Stimulated activated naive CD8-positive, alpha-beta T cell treated with anti-CD3 and anti-CD28 coated beads, Interleukin-15, amount 100 ng/mL, for 72 hours (primary cell): Measurements from ENCODE around the gene REXO1.
A peak's percentile ranks its signal among the peaks of the same experiment; 100 is the strongest.

Experiments
- ATAC-seq: fragments of 150-1000 bp; cut with Tn5 transposase; 2 replicates; pipeline ENCODE4 v1.10.0; 2021; ENCODE audit warnings: mild to moderate bottlenecking, moderate library complexity
- DNase-seq, 2 donors: peaks; one replicate each; pipeline ENCODE4 v3.0.0; 2021 to 2022
- H3K27ac Mint-ChIP-seq, 2 donors: one replicate each; pipeline ENCODE4 v1.8.0; 2022; ENCODE audit warnings: mild to moderate bottlenecking in 2 of 2, mixed read lengths in 2 of 2, moderate library complexity in 2 of 2
- H3K27me3 Mint-ChIP-seq: one replicate; pipeline ENCODE4 v1.8.0; 2022; ENCODE audit warnings: mixed read lengths
- H3K4me1 Mint-ChIP-seq: one replicate; pipeline ENCODE4 v1.8.0; 2022; ENCODE audit warnings: mild to moderate bottlenecking, mixed read lengths
- H3K4me3 Mint-ChIP-seq, 2 donors: one replicate each; pipeline ENCODE4 v1.8.0; 2022; ENCODE audit warnings: mild to moderate bottlenecking in 2 of 2, mixed read lengths in 2 of 2, moderate library complexity in 1 of 2
- H3K9me3 Mint-ChIP-seq, 2 donors: one replicate each; pipeline ENCODE4 v1.8.0; 2022; ENCODE audit warnings: mixed read lengths in 2 of 2

Gene REXO1

DNA sequence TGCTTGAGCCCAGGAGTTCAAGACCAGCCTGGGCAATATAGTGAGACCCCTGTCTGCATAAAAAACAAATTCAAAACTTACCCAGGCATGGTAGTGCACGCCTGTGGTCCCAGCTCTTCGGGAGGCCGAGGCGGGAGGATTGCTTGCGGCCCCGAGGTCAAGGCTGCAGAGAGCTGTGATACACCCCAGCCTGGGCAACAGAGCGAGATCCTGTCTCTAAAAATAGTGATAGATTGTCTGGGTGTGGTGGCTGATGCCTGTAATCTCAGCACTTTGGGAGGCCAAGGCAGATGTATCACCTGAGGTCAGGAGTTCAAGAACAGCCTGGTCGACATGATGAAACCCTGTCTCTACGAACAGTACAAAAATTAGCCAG lies 19.1 kb upstream of the REXO1 start:
- ATAC-seq, result no peak
- DNase-seq, result no peak
- no peaks in the 10 kb centered on the region for H3K9me3 Mint-ChIP-seq
- peaks cover 50% of the 10 kb centered on the region for H3K4me1 Mint-ChIP-seq
- no peak overlapping the region for H3K27ac Mint-ChIP-seq
- H3K4me3 Mint-ChIP-seq, result no peak overlapping the region
- H3K27me3 Mint-ChIP-seq, result no peaks in the 10 kb centered on the region

DNA sequence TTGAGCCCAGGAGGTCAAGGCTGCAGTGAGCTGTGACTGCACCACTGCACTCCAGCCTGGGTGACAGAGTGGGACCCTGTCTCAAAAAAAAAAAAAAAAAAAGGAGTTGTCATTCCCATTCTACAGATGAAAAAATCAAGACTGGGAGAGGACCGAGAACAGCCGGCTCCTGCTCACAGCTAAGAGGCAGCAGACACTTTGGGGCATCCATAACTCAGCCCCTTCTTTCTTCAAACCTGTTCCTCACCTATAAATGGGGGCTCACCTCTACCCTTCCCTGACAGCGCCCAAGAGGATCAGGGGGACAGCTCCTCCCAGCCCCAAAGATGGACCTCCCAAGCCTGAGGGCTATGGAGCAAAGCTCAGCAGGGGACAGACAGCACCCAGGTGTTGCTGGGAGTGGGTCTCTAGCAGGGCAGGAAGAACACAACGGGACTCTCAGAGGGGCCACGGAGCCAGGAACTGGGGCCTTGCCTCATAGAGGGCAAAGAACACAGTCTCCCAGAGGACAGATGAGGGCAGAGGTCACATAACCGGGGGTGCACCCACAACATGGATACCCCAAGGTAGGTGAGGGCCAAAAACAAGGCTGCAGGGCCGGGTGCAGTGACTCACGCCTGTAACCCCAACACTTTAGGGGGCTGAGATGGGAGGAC lies 18.5 kb upstream of the REXO1 start:
- Mint-ChIP-seq H3K4me3 (no peak overlapping the region), H3K27me3 (no peaks in the 10 kb centered on the region), H3K27ac (no peak overlapping the region), H3K9me3 (no peaks in the 10 kb centered on the region), H3K4me1 (peaks cover 53% of the 10 kb centered on the region)
- ATAC-seq (no peak), DNase-seq (no peak)

DNA sequence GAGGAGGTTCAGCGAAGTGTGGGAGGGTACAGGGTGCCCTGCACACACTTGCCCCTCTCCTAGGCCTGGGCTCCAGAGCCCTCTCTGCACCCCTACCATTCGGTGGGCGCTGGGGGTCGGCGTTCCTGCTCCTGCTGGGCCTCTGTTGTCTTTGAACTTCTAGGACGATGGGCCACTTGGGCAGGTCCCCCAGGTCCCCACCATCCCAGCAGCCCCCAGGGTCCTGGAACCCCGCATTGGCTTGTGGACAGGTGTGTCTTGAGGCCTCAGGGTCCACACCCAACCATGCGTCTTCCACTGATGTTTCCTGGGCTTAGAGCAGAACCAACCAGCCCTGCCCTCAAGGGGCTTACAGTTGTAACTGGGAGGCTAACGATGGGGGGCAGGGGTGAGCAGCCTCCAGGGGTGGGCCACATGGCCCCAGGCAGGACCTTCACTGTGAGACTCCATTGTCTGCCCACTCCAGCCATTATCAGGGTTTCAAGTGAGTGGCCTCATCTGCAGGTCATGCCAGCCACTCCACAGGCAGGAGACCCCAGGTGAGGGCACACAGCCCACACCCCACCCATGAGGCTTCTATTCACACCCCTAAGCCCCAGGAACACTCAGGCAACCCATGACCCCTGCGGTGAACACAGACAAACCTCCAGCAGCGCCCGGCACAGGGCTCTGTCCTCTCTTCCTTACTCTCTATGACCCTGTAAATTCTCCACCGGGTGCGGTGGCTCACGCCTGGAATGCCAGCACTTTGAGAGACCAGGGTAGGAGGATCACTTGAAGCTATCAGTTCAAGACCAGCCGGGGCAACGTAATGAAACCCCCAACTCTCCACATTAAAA lies 17.1 kb upstream of the REXO1 start:
- Mint-ChIP-seq H3K9me3 (no peaks in the 10 kb centered on the region), H3K27ac (peak overlapping the region in 1 of 2 donors; percentile 94), H3K4me1 (peaks cover 58% of the 10 kb centered on the region), H3K4me3 (peak overlapping the region; percentile 83 to 88), H3K27me3 (no peaks in the 10 kb centered on the region)
- DNase-seq (no peak), ATAC-seq (no peak)

DNA sequence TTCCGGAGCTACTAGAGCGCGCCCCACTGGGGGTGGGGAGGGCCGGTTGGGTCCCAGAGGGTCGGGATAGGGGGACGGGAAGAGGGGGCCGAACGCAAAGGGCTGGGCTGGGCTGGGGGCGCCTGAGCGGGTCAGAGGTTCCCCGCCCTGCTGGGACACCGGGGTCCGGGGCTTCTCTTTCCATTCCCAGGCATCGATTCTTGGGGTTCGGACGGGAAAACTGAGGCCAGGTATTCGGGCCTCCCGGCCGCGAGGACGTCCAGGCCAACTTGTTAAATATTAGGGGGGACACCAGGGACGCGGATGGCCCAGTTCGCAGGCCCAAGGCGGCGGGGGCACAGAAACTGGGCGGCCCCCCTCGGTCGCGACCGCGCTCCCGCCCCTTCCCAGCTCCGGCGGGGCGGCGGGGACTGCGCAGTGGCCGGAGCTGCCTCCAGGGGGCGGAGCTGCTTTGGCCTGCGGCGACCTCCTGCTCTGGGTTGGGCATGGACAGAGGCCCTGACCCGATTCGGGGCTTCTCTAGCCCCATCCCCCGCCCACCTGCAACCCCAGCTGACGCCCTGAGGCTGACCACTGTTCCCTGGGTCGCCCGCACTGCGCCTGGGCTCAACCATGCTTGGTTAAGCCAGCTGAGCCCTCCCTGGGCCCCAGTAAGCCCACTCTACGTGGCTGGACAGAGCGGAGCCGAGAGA lies 16.3 kb upstream of the REXO1 start:
- H3K27ac Mint-ChIP-seq, result peak overlapping the region; percentile 65 to 94
- H3K4me1 Mint-ChIP-seq, result peaks cover 63% of the 10 kb centered on the region
- no peaks in the 10 kb centered on the region for H3K9me3 Mint-ChIP-seq
- DNase-seq (peak; percentile 69 to 75), ATAC-seq (peak; percentile 47)
- peak overlapping the region; percentile 83 to 88 for H3K4me3 Mint-ChIP-seq
- H3K27me3 Mint-ChIP-seq, result no peaks in the 10 kb centered on the region

DNA sequence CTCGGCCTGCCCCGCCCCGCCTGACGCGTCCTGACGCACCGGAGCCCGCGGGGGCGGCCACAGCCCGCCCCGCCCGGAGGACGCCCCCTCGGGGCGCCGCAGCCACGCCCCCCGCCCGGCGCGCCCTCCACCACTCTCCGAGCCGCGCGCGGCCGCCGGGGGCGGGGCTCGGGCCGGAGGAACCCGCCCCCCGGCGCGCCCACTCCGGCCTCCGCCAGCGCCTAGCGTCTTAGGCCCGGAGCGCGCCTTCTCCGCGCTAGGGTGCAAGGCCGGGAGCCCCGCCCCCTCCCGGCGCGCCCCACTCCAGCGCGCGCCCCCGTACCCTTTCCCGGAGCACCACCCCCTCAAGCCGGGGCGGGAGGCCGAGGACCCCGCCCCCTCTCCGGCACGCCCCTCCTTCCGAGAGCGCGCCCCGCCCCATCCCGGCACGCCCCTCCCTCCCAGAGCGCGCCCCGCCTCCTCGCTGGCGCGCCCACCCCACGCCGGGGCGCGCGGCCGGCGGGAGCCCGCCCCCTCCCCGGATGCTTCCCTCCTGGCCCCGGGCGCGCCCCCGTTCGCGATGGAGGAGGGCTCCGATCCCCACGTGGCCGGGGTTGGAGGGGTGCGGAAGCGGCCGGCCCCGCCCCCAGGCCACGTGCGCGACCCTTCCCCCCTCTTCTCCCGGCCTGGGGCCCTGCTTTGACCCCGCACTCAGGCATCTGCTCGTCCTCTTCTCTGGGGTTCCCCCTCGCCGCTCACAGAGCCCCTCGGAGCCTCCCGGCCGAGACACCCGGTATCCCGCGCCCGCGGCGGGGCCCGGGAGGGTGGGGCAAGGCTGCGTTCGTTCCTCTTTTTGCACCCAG lies 15.6 kb upstream of the REXO1 start:
- ATAC-seq (peak; percentile 74), DNase-seq (peak; percentile 94 to 95)
- Mint-ChIP-seq H3K27me3 (no peaks in the 10 kb centered on the region), H3K9me3 (no peaks in the 10 kb centered on the region), H3K4me3 (peak overlapping the region; percentile 83 to 88), H3K27ac (peak overlapping the region; percentile 65 to 93), H3K4me1 (peaks cover 67% of the 10 kb centered on the region)

DNA sequence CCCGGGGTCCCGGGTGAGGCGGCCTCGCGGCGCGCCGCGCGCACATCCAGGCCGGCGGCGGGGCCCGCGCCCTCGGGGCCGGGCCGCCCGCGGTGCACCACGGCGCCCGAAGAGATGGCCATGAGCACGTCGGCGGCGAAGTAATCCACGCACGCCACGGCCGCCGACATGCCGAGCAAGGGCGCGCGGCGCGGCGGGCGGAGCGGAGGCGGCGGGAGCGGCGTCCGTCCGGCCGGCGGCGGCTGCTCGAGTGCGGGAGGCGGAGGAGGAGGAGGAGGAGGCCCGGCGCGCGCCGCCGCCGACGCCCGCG lies 15.0 kb upstream of the REXO1 start, which contains the start of gene KLF16:
Gene KLF16, minus strand, starts transcription at position 252 of the 310 bp plus-strand sequence. Its CDS starts 82 bp downstream, at position 170.
- ATAC-seq (peak; percentile 4), DNase-seq (no peak)
- H3K9me3 Mint-ChIP-seq, result no peaks in the 10 kb centered on the region
- peak within 1 kb of the TSS; percentile 97 to 99 for H3K4me3 Mint-ChIP-seq
- no peaks in the 10 kb centered on the region for H3K27me3 Mint-ChIP-seq
- H3K27ac Mint-ChIP-seq, result peak within 1 kb of the TSS; percentile 95 to 99
- H3K4me1 Mint-ChIP-seq, result peaks cover 70% of the 10 kb centered on the region

DNA sequence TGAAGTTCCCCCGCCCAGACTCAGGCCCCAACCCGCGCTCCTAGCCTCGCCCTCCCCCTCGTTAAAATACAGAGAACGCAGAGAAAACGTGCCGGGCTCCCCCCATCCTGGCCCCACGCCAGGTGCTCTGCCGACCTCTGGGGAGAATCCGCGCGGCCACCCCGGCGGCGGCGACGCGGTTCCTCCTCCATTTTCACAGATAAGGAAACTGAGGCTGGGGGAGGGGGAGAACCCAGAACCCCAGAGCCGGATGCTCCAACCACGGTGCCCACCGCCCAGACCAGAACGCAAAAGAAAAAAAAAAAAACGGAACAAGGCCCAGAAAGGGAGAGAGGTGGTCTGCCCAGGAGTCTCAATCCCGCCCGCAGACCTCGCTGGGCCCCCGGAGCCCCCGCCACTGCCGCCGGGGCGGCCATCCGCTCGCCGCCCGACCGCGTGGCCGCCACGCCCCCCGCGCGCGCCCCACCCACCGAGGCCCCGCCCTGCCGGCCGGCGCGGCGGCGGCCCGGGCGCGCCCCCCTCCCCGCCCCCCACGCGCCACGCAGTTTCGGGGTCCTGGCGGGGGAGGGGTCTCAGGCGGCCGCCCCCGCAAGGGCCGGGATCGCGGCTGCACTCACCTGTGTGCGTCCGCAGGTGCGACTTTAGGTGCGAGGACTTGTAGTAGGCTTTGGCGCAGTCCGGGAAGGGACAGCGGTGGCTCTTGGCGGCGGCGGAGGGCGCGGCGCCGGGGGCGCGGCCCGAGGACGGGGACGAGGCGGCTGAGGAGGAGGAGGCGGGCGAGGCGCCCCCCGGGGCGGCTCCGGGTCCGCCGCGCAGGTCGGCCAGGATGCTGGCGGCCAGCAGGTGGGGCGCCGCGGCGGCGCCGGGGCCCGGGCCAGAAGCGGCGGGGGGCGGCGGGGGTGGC lies 14.4 kb upstream of the REXO1 start:
- ATAC-seq (peak; percentile 2), DNase-seq (peak; percentile 62 to 66)
- H3K4me3 Mint-ChIP-seq, result peak overlapping the region; percentile 97 to 99
- no peaks in the 10 kb centered on the region for H3K27me3 Mint-ChIP-seq
- H3K4me1 Mint-ChIP-seq, result peaks cover 70% of the 10 kb centered on the region
- peak overlapping the region; percentile 95 to 99 for H3K27ac Mint-ChIP-seq
- H3K9me3 Mint-ChIP-seq, result no peaks in the 10 kb centered on the region

DNA sequence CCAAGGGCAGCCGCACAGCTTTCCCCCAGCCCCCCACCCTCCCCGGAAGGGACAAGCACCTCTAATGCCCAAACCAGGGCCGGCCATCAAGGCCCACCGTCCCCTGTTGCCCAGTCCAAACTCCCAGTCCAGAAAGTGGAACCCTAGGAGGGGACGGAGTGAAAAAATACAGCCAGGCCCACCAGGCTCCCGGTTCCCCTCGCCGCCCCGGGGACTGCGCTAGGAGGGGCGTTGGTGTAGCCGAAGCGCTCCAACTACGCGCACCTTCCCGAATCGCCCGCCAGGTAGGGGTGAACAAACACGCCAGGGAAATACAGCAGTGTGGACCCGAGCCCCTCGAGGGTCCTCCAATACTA lies 13.8 kb upstream of the REXO1 start:
- no peak for DNase-seq
- peak overlapping the region; percentile 97 to 99 for H3K4me3 Mint-ChIP-seq
- peak overlapping the region; percentile 95 to 99 for H3K27ac Mint-ChIP-seq
- no peaks in the 10 kb centered on the region for H3K27me3 Mint-ChIP-seq
- H3K9me3 Mint-ChIP-seq, result no peaks in the 10 kb centered on the region
- peaks cover 71% of the 10 kb centered on the region for H3K4me1 Mint-ChIP-seq
- no peak for ATAC-seq

DNA sequence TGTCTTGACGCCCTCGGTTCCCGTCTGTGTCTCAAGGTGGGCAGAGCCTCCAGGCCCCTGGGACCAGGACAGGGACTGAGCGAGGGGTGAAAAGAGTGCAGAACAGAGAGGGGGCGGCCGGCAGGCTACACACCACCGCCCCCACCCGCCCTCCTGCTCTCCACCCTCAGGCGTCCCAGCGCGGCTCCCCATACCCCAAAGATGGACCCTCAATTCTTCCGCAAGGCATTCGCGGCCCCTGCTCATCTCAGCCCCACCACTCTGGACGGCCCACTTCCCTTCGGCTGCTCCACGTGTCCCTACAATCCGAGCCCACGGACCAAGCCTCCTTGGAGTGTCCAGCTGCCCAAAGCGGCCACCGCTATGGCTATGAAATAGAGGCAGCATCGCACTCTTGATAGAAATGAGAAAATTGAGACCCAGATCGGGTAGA lies 13.3 kb upstream of the REXO1 start:
- no peaks in the 10 kb centered on the region for H3K9me3 Mint-ChIP-seq
- peak overlapping the region; percentile 95 to 99 for H3K27ac Mint-ChIP-seq
- peak overlapping the region; percentile 97 to 99 for H3K4me3 Mint-ChIP-seq
- DNase-seq (no peak), ATAC-seq (no peak)
- peaks cover 68% of the 10 kb centered on the region for H3K4me1 Mint-ChIP-seq
- H3K27me3 Mint-ChIP-seq, result no peaks in the 10 kb centered on the region

DNA sequence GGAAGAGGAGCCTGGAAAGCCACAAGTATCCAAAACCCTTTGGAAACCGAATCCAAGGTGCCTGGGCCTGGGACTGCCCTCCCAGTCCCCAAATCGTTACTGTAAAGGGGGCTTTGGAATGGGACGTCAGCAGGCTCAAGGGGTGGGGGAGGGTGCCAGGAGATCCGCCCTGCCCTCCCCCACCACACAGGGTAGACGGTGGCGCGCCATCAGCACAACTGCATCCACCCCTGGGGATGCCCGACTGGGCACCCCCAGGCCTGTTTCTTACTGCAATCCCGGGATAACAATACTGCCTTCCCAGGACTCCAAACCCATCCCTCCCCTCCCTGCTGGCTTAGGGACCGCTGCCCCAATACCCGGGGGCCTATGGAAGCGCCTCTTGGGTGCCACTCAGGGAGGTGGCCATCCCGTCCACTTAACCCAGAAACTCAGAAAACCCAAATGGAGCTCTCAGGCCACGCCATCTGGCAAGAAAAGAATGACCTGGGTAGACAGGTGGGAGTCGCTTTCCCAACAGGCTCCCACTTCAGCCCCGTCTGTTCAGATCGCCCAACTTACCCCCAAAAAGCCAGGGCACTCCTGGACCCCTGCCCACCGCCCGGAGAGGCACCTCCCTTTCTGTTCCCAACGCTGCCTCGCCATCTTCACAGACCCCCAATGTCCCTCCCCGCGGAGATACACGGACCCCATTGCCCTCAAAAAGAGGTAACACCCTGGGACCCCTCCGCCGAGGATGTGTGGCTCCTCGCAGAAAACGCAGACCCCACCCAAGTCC lies 12.7 kb upstream of the REXO1 start:
- H3K27ac Mint-ChIP-seq, result peak overlapping the region in 1 of 2 donors; percentile 96
- H3K27me3 Mint-ChIP-seq, result no peaks in the 10 kb centered on the region
- H3K4me3 Mint-ChIP-seq, result peak overlapping the region; percentile 97 to 99
- peaks cover 67% of the 10 kb centered on the region for H3K4me1 Mint-ChIP-seq
- no peaks in the 10 kb centered on the region for H3K9me3 Mint-ChIP-seq
- DNase-seq (no peak), ATAC-seq (no peak)

DNA sequence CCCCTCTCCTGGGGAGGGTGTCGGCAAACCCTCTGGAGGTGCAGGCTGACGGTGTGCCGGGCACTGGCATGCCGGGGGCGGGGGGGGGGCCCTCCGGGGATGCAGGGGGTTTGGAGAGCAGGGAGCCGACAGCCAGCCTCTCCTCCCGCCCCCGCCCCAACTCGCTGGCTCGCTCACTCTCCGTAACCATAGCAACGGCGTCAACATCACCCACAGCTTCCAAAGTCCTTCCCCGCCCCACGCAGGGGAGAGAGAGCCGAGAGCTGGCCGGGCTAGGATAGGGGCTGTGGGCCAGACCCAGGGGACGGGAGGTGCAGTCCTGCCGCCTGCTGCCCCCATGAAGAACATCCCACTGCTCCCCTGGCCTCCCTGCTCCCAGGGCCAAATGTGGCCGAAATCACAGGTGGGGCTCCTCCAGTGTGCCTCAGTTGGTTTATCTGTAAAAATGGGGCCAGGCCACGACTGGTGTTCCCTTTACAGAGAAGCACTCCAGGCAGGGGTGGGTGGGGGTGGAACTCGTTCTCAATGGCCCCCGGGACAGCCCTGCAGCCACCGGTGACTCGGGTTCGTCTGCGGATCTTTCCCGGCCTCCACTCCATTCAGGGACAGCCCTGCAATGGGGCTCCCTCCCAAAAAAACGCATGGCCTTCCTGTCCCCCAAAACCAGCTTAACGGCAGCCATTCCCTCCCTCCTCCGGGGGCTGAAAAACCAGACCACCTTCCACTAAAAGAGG lies 11.9 kb upstream of the REXO1 start:
- H3K4me1 Mint-ChIP-seq, result peaks cover 65% of the 10 kb centered on the region
- ATAC-seq (no peak), DNase-seq (peak in 1 of 2 donors; percentile 61)
- H3K27ac Mint-ChIP-seq, result no peak overlapping the region
- H3K27me3 Mint-ChIP-seq, result no peaks in the 10 kb centered on the region
- no peaks in the 10 kb centered on the region for H3K9me3 Mint-ChIP-seq
- H3K4me3 Mint-ChIP-seq, result peak overlapping the region; percentile 97 to 99

DNA sequence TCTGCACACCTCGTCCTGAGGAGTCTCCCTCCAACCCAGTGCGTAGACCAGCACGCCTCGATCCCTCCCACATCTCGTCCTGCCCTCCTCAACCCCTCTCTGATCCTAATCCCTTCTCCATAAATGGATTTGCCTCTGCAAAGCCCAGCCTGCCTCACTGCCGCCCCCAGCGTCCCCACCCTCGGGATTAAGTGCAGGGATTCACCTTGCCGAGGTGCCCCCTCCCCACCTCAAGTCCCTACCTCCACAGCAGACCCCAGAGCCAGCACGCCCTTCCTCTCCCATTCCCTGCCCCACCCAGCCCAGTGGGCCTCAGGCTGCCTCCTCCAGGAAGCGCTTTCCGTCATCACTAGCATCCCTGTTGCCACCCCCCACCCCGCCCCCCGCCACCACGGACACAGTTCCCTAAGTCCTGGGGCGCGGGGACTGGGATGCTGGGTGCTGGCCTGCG lies 11.1 kb upstream of the REXO1 start:
- ATAC-seq, result no peak
- Mint-ChIP-seq H3K27me3 (no peaks in the 10 kb centered on the region), H3K4me1 (peaks cover 70% of the 10 kb centered on the region), H3K27ac (peak overlapping the region; percentile 3 to 80), H3K9me3 (no peaks in the 10 kb centered on the region), H3K4me3 (peak overlapping the region; percentile 15 to 69)
- DNase-seq, result no peak

DNA sequence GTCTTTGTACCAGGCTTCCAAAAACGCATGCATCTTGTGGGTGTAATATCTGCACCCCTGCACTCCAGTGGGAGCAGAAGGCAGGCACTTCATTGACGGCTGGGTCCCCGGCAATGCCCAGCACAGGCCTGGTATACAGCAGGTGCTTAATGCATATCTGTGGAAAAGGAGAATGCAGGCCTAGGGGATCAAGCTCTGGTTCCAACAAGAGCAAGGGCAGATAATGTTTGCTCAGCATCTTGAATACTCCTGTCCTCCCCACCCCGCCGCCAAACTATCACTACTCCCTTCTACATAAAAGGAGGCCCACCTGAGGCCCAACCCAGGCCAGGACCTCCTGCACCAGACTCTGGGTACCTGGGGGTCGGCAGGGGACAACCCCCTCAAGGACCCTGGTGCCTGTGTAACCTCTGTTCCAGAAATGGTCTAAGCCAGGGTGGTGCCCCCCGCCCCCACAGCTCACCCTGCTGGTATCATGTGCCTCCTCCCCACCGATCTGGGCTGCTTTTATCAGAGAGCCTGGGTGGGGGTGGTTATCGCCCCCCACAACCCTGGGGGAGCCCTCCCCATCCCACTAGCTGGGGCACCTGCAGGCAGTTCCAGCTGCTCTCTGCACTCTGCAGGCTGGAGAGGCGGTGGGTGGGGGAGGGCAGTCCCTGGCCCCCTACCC lies 10.3 kb upstream of the REXO1 start:
- Mint-ChIP-seq H3K27me3 (no peaks in the 10 kb centered on the region), H3K27ac (peak overlapping the region; percentile 31 to 53), H3K4me1 (peaks cover 78% of the 10 kb centered on the region), H3K4me3 (peak overlapping the region; percentile 39 to 60), H3K9me3 (no peaks in the 10 kb centered on the region)
- ATAC-seq (no peak), DNase-seq (no peak)
